Heart right ventricle (tissue), 16 donors: ENCODE measurements around the gene PHKA1. TPM values are rescaled to one million over a fixed set of nuclear protein-coding genes. Genes with fewer than 3 reads are reported as not detected.

Experiments used
- ATAC-seq, 8 donors: fragments of 200-7000 bp; cut with Tn5 transposase; one replicate each; pipeline ENCODE4 v1.9.1; 2020; ENCODE audit warnings: mild to moderate bottlenecking in 8 of 8, moderate library complexity in 8 of 8, moderate number of reproducible peaks in 1 of 8
- DNase-seq, 2 donors: peaks; one replicate each; pipeline ENCODE4 v3.0.0-alpha.2; 2020
- H3K27ac ChIP-seq, 10 donors: fragments of 200-600 bp; sonication (generic) in 2 of 10; one replicate each; pipeline versions ENCODE4 v1.5.0 to v1.8.0; 2020 to 2022; ENCODE audit warnings: mild to moderate bottlenecking in 3 of 10
- H3K27me3 ChIP-seq, 7 donors: fragments of 200-600 bp; one replicate each; pipeline ENCODE4 v1.8.0; 2021 to 2022; ENCODE audit warnings: mild to moderate bottlenecking in 2 of 7
- H3K36me3 ChIP-seq, 9 donors: fragments of 200-600 bp; sonication (generic) in 1 of 9; one replicate each; pipeline versions ENCODE4 v1.5.0 to v1.8.0; 2020 to 2022; ENCODE audit warnings: mild to moderate bottlenecking in 2 of 9
- H3K4me1 ChIP-seq, 9 donors: fragments of 200-600 bp; sonication (generic) in 1 of 9; one replicate each; pipeline versions ENCODE4 v1.5.0 to v1.8.0; 2020 to 2022; ENCODE audit warnings: mild to moderate bottlenecking in 4 of 9
- H3K4me3 ChIP-seq, 10 donors: fragments of 200-600 bp; sonication (generic) in 2 of 10; one replicate each; pipeline versions ENCODE4 v1.5.0 to v1.8.0; 2020 to 2022; ENCODE audit warnings: mild to moderate bottlenecking in 7 of 10, moderate library complexity in 2 of 10
- H3K9me3 ChIP-seq, 11 donors: fragments of 200-600 bp in 10 of 11; sonication (generic) in 2 of 11; one replicate each; pipeline versions ENCODE4 v1.5.0 to v1.8.0; 2013 to 2022; ENCODE audit warnings: mild to moderate bottlenecking in 2 of 11, control low read depth in 1 of 11, moderate library complexity in 1 of 11
- WGBS, 2 donors: extraction: QIAGEN DNeasy Blood & Tissue Kit; methylation state at CpG; one replicate each; pipeline ENCODE4 v1.1.7; 2013; ENCODE audit warnings: inconsistent platforms in 1 of 2; 5-methylcytosine and 5-hydroxymethylcytosine counted together
- intact Hi-C, 10 donors: fragments of 100-400 bp; cut with DNase I; formaldehyde crosslinking; loops; one replicate each; pipeline versions ENCODE4 v1.11.1 to v1.14.2; 2022
- polyA plus RNA-seq, 2 donors: library from polyadenylated mRNA; stranded (reverse); fragments of 200-250 nt; gene quantifications; one replicate each; pipeline ENCODE4 v1.2.3, GENCODE V29; 2013
- total RNA-seq, 10 donors: library from RNA; stranded (reverse); fragmentation: NEBNext Ultra II Directional in 3 of 10; extraction: Animal tissue kit (Norgen Biotek cat#: 25700) in 3 of 10; gene quantifications; one replicate each; pipeline versions ENCODE4 v1.2.1 to v1.2.4, GENCODE V29; 2021 to 2023
- TF ChIP-seq, protein P1 (sequence below), 9 donors: fragments of 200-600 bp; sonication (generic) in 2 of 9; IDR thresholded peaks; one replicate each; pipeline versions ENCODE4 v1.5.0 to v1.8.0; 2021 to 2022; ENCODE audit warnings: antibody characterized with exemption in 9 of 9, mild to moderate bottlenecking in 5 of 9, moderate library complexity in 1 of 9
- donor health status: Arrhythmogenic right ventricular cardiomyopathy.
- donor health status: ischemic (EF 13 %, LVEDD 7.1; RV severe dilation, severe dysfunction).
- donor health status: healthy with polysubstance abuse.
- donor health status: DM: no; HTN: yes; CAD: no.
- donor health status: DM: no; HTN: no; CAD: no.
- donor health status: ischemic (EF 25% LVEDD 6.9; RV normal size, moderate dysfunction).
- donor health status: ischemic (EF 25% LVEDD 5.7; RV mildly dilated, moderate dysfunction).
- donor health status: healthy.
- donor health status: DM: yes; HTN: yes; CAD: no.
- donor health status: Ischemic cardiomyopathy.
- donor health status: ischemic (EF 35%, LVEDD 5.7; RV mildly dilated, moderate dysfunction).
- donor health status: nonischemic (EF 11% LVEDD 7.7; RV severe dilation, severe dysfunction).
- donor health status: DM: yes; HTN: yes; CAD: no.
- donor health status: PGD.
- donor health status: ischemic (EF 29% LVEDD 5.4; RV normal size, mild dysfunction).
- donor health status: nonischemic (EF 23%, LVEDD 6.1; RV moderate dilation, normal function).

PHKA1 gene
- total and polyA plus RNA-seq, 12 donors, result 2.6 to 26.2 (median 15.3) TPM

DNA sequence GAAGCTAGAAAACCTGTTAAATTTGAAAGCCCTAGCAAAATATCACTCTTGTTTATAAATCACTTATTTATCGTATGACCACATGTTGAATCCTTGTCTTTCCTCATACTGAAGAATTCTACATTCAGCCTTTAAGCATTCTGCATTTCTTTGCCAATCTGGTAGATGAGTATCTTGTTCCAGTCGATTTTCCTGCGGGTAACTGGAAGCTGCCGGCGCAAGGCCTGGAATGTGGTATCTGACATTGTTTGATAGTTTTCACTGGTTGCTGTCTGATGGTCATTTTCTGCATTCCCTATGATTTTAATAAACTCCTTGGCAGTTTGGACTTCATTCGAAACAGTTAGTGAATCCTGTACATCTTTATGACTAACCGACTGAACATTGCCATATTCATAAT is 13.7 kb upstream of the PHKA1 start:
- no peak overlapping the region for H3K4me3 ChIP-seq
- no peaks in the 10 kb centered on the region for H3K4me1 ChIP-seq
- peaks cover 0 to 47% (median 0%) of the 10 kb centered on the region in 7 donors for H3K27me3 ChIP-seq
- ATAC-seq (no peak), DNase-seq (no peak)
- intact Hi-C loops, result no loop called here
- H3K36me3 ChIP-seq, result no peaks in the 10 kb centered on the region
- no peak overlapping the region for H3K27ac ChIP-seq
- WGBS, 2 donors, result 79 to 85% methylated on average over 7 of the region's 7 CpGs
- H3K9me3 ChIP-seq, result no peaks in the 10 kb centered on the region
- TF ChIP-seq, protein P1, sequence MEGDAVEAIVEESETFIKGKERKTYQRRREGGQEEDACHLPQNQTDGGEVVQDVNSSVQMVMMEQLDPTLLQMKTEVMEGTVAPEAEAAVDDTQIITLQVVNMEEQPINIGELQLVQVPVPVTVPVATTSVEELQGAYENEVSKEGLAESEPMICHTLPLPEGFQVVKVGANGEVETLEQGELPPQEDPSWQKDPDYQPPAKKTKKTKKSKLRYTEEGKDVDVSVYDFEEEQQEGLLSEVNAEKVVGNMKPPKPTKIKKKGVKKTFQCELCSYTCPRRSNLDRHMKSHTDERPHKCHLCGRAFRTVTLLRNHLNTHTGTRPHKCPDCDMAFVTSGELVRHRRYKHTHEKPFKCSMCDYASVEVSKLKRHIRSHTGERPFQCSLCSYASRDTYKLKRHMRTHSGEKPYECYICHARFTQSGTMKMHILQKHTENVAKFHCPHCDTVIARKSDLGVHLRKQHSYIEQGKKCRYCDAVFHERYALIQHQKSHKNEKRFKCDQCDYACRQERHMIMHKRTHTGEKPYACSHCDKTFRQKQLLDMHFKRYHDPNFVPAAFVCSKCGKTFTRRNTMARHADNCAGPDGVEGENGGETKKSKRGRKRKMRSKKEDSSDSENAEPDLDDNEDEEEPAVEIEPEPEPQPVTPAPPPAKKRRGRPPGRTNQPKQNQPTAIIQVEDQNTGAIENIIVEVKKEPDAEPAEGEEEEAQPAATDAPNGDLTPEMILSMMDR (IDR thresholded peaks at IDR 0.05), result no peak

DNA sequence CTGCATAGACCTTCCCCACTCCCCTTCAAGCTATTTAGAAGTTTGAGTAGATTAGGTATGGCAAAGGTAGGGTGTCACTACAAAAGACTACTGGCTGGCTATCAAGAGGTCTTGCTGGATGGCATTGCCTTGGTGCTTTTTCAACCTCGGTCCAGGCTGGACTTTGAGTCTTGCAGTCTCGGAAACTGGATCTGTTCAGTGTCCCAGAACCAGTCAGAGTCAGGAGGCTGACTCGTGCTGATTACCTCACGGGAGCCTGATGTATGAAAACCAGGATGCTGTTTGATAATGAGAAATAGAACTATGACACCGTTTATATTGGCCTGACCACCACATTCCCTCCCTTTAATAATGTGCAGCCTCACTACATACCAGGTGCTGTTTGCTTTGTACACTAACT is 2.7 kb upstream of the PHKA1 start:
- 33 to 55% methylated on average over 5 of the region's 5 CpGs for WGBS, 2 donors
- TF ChIP-seq, protein P1 (IDR thresholded peaks at IDR 0.05), result no peak
- Histone ChIP-seq H3K4me3 (no peak overlapping the region), H3K4me1 (peaks cover 0 to 10% (median 0%) of the 10 kb centered on the region in 9 donors), H3K27ac (no peak overlapping the region), H3K27me3 (peaks cover 0 to 10% (median 0%) of the 10 kb centered on the region in 7 donors), H3K9me3 (no peaks in the 10 kb centered on the region), H3K36me3 (no peaks in the 10 kb centered on the region)
- DNase-seq (no peak), ATAC-seq (no peak)
- intact Hi-C loops, result no loop called here

DNA sequence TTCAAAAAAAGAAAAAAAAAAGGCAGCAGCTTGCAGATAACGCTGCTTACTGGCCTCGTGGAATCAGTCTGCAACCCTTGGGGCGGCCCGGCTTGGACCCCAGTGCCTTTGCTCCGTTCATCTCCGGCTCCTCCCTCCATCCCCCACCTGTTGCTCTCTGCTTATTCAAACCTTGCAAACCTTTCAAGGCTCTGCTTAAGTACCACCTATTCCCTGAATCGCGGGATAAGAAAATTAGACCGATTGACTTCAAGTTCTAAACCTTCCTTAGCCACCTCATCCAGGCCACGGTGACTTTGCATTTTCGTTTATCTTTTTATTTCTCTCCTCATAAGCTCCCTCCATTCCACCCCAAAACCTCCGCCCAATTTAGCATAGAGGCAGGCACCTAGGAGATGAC is 1.4 kb upstream of the PHKA1 start:
- 89 to 92% methylated on average over 12 of the region's 12 CpGs for WGBS, 2 donors
- ATAC-seq (no peak), DNase-seq (no peak)
- Histone ChIP-seq H3K27me3 (peaks cover 0 to 10% (median 0%) of the 10 kb centered on the region in 7 donors), H3K4me1 (peaks cover 0 to 10% (median 0%) of the 10 kb centered on the region in 9 donors), H3K27ac (no peak overlapping the region), H3K9me3 (no peaks in the 10 kb centered on the region), H3K4me3 (no peak overlapping the region), H3K36me3 (no peaks in the 10 kb centered on the region)
- TF ChIP-seq, protein P1 (IDR thresholded peaks at IDR 0.05), result no peak
- intact Hi-C loops, result no loop called here

DNA sequence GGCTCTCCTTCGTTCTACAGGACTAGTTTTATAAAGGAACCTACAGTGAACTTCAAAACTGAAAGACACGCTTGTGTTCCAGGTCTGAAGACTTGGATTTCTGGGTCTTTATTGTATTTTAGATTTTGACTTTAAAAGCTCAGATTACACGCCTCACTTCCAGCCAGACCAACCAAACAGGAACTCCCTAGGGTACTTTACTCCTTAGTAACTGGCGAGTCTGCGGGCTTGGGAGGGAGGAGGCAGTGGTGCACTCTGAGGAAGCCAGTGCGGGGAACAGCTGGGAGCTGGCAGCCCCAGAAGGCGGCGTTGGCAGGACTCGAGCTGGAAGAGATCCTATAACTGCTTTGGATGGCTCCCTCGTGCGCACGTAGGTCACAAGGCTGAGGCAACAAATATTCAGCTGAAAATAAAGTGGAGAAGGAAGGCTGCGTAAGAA is 391 bp upstream of the PHKA1 start:
- DNase-seq (peak; percentile 59 to 67), ATAC-seq (peak; percentile 79 to 92 (median 88))
- intact Hi-C loops, result no loop called here
- Histone ChIP-seq H3K4me1 (peaks cover 0 to 10% (median 0%) of the 10 kb centered on the region in 9 donors), H3K27ac (peak overlapping the region; percentile 63 to 87 (median 81)), H3K9me3 (no peaks in the 10 kb centered on the region), H3K27me3 (peaks cover 0 to 7% (median 0%) of the 10 kb centered on the region in 7 donors), H3K4me3 (peak overlapping the region; percentile 28 to 63 (median 56)), H3K36me3 (peaks cover 0 to under 1% (median 0%) of the 10 kb centered on the region in 9 donors)
- WGBS, 2 donors, result 0 to 1% methylated on average over 13 of the region's 13 CpGs
- TF ChIP-seq, protein P1 (IDR thresholded peaks at IDR 0.05), result peak in 2 of 9 donors; percentile 12 to 17
